Measurements from ENCODE around the gene TNPO2.

DNA sequence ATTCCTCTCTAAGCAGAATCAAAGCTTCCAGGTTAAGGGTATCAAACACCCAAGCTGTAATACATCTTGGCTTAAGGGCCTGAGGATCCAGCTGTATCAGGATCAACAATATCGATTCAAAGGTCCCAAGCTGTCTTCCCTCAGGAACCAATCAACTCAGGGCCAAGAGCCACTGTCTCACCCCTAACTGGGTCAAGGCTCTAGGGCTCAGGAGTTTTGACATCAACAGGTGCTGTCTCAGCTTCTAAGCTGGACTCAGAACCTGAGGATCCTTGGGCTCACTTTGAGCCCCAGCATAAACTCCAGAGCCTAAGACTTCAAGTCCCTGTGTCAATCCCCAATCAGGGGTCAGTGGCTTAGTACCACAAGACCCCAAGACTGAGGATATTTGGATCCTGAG, 28.2 kb downstream of the TNPO2 start:
- TF ChIP-seq POLR2A (IDR thresholded peaks at IDR 0.05): no peak
- TF ChIP-seq, protein P1, sequence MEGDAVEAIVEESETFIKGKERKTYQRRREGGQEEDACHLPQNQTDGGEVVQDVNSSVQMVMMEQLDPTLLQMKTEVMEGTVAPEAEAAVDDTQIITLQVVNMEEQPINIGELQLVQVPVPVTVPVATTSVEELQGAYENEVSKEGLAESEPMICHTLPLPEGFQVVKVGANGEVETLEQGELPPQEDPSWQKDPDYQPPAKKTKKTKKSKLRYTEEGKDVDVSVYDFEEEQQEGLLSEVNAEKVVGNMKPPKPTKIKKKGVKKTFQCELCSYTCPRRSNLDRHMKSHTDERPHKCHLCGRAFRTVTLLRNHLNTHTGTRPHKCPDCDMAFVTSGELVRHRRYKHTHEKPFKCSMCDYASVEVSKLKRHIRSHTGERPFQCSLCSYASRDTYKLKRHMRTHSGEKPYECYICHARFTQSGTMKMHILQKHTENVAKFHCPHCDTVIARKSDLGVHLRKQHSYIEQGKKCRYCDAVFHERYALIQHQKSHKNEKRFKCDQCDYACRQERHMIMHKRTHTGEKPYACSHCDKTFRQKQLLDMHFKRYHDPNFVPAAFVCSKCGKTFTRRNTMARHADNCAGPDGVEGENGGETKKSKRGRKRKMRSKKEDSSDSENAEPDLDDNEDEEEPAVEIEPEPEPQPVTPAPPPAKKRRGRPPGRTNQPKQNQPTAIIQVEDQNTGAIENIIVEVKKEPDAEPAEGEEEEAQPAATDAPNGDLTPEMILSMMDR (IDR thresholded peaks at IDR 0.05): no peak

All from body of pancreas (tissue), 4 donors.